Transverse colon (tissue), 4 donors: ENCODE results near the gene ST3GAL2. TPM values are rescaled to one million over a fixed set of nuclear protein-coding genes. Genes with fewer than 3 reads are reported as not detected.

Experiments used
- DNase-seq: peaks from one replicate; pipeline ENCODE4 v3.0.0-alpha.2; 2019
- H3K27ac ChIP-seq, 4 donors: fragments of 200-600 bp; sonication (generic); 2 replicates each; pipeline ENCODE4 v1.5.1; 2016 to 2018; ENCODE audit warnings: inconsistent platforms in 4 of 4
- H3K27me3 ChIP-seq: fragments of 200-600 bp; sonication (generic); 2 replicates; pipeline ENCODE4 v1.5.1; 2017; ENCODE audit warnings: inconsistent platforms
- H3K36me3 ChIP-seq, 4 donors: fragments of 200-600 bp; sonication (generic); 2 replicates each; pipeline ENCODE4 v1.5.1; 2017 to 2019; ENCODE audit warnings: inconsistent platforms in 4 of 4
- H3K4me1 ChIP-seq, 4 donors: fragments of 200-600 bp; sonication (generic); 2 replicates each; pipeline ENCODE4 v1.5.1; 2017 to 2020; ENCODE audit warnings: inconsistent platforms in 4 of 4
- H3K4me3 ChIP-seq, 4 donors: fragments of 200-600 bp; sonication (generic); 1 replicate in 1 of 4; 2 replicates in 3 of 4; pipeline versions ENCODE4 v1.5.1 to v1.6.1; 2017 to 2019; ENCODE audit warnings: inconsistent platforms in 4 of 4
- H3K9me3 ChIP-seq, 2 donors: fragments of 200-600 bp; sonication (generic); 2 replicates each; pipeline ENCODE4 v1.5.1; 2017 to 2019; ENCODE audit warnings: inconsistent platforms in 2 of 2
- CTCF ChIP-seq, 5 experiments: fragments of 200-600 bp in 3 of 5; fragments of 450-650 bp in 2 of 5; sonication (generic) in 3 of 5; IDR thresholded peaks; 1 replicate in 2 of 5; 2 replicates in 3 of 5; pipeline ENCODE4 v1.5.1; 2016 to 2017; ENCODE audit warnings: antibody characterized with exemption in 5 of 5, inconsistent platforms in 3 of 5, mild to moderate bottlenecking in 2 of 5, moderate library complexity in 1 of 5
- EP300 ChIP-seq: sonication (generic); formaldehyde crosslinking; IDR thresholded peaks from one replicate; pipeline ENCODE4 v1.6.1; 2017; ENCODE audit warnings: antibody characterized with exemption, low read depth
- POLR2A ChIP-seq: fragments of 450-650 bp; IDR thresholded peaks from one replicate; pipeline ENCODE4 v1.6.1; 2016; ENCODE audit warnings: antibody characterized with exemption, mild to moderate bottlenecking, moderate library complexity
- POLR2AphosphoS5 ChIP-seq, 3 donors: sonication (generic); formaldehyde crosslinking; IDR thresholded peaks; one replicate each; pipeline ENCODE4 v1.6.1; 2016; ENCODE audit warnings: antibody characterized with exemption in 3 of 3
- WGBS, 2 donors: methylation state at CpG; one replicate each; pipeline ENCODE4 v1.1.5; 2018; ENCODE audit warnings: low coverage in 1 of 2; 5-methylcytosine and 5-hydroxymethylcytosine counted together
- in situ Hi-C, 4 donors: fragments of 200-750 bp; cut with MboI; loops; one replicate each; pipeline versions ENCODE4 v1.15.0 to v1.15.1; 2017; ENCODE audit warnings: low sequenced_read_pairs in 3 of 4, low pct_ligation_motif_present in 1 of 4, low pct_unique_long_range_greater_than_20kb in 1 of 4
- intact Hi-C: fragments of 100-400 bp; cut with DNase I; formaldehyde crosslinking; loops from one replicate; pipeline ENCODE4 v1.15.1; 2023; ENCODE audit warnings: low total_unique reads
- total RNA-seq, 4 donors: library from RNA; depleted of rRNA; stranded (reverse); fragments of >200 nt; gene quantifications; one replicate each; pipeline ENCODE4 v1.1.0, GENCODE V29; 2016

ST3GAL2 gene
- total RNA-seq, 4 donors from 2014 or later, result 2.6 to 16.5 (median 8.5) TPM

GRCh38 chr16:70402916-70403659 is 35.8 kb downstream of the ST3GAL2 start:
- Histone ChIP-seq H3K9me3 (no peaks in the 10 kb centered on the region), H3K4me1 (peaks cover 0 to 8% (median 5%) of the 10 kb centered on the region in 4 donors), H3K27me3 (no peaks in the 10 kb centered on the region), H3K27ac (no peak overlapping the region), H3K36me3 (no peaks in the 10 kb centered on the region), H3K4me3 (no peak overlapping the region)
- in situ Hi-C loops (loop anchor here in 2 of 4 donors (10.0 kb wide), 2 partner anchors 52 to 62 kb away; partner anchors contain the start of gene FCSK (in 1 of the 2)), intact Hi-C loops (no loop called here)
- no peak for TF ChIP-seq EP300
- TF ChIP-seq POLR2A, result no peak
- no peak for TF ChIP-seq POLR2AphosphoS5 (IDR thresholded peaks at IDR 0.05)
- no peak for TF ChIP-seq CTCF (IDR thresholded peaks at IDR 0.05)
- no peak for DNase-seq
- 90 to 92% methylated on average over 5 to 11 of the region's 11 CpGs for WGBS, 2 donors

GRCh38 chr16:70399951-70400350 is 38.9 kb downstream of the ST3GAL2 start:
- Histone ChIP-seq H3K27me3 (no peaks in the 10 kb centered on the region), H3K4me3 (no peak overlapping the region), H3K27ac (no peak overlapping the region), H3K4me1 (peaks cover 1 to 15% (median 7%) of the 10 kb centered on the region in 4 donors), H3K36me3 (no peaks in the 10 kb centered on the region), H3K9me3 (no peaks in the 10 kb centered on the region)
- no peak for DNase-seq
- in situ Hi-C loops, result loop anchor here in 3 of 4 donors (10.0 kb wide), 3 partner anchors 45 to 65 kb away; partner anchors contain the start of gene FCSK (in 1 of the 3)
- intact Hi-C loops, result no loop called here
- TF ChIP-seq POLR2AphosphoS5 (IDR thresholded peaks at IDR 0.05) (no peak), CTCF (IDR thresholded peaks at IDR 0.05) (no peak), POLR2A (no peak), EP300 (no peak)
- 70 to 96% methylated on average over 2 to 10 of the region's 10 CpGs for WGBS, 2 donors

- no peak for DNase-seq
- Histone ChIP-seq H3K27me3 (no peaks in the 10 kb centered on the region), H3K9me3 (no peaks in the 10 kb centered on the region), H3K27ac (no peak overlapping the region), H3K4me3 (no peak overlapping the region), H3K4me1 (peaks cover 0 to 11% (median 5%) of the 10 kb centered on the region in 4 donors), H3K36me3 (no peaks in the 10 kb centered on the region)
- 98% methylated on average over 7 of the region's 8 CpGs; no CpG with 5 or more reads in 1 of the 2 donors for WGBS, 2 donors
- in situ Hi-C loops (loop anchor here in 1 of 4 donors (10.0 kb wide), 1 partner anchor 45 kb away; no protein-coding TSS in a partner anchor), intact Hi-C loops (no loop called here)
- TF ChIP-seq CTCF (IDR thresholded peaks at IDR 0.05) (no peak), EP300 (no peak), POLR2A (no peak), POLR2AphosphoS5 (IDR thresholded peaks at IDR 0.05) (no peak)
Measured at GRCh38 chr16:70399381-70399780, 39.5 kb downstream of the ST3GAL2 start.

- H3K9me3 ChIP-seq, result no peaks in the 10 kb centered on the region
- no peaks in the 10 kb centered on the region for H3K27me3 ChIP-seq
- no peak overlapping the region for H3K27ac ChIP-seq
- intact Hi-C loops (no loop called here), in situ Hi-C loops (loop anchor here in 1 of 4 donors (10.0 kb wide), 1 partner anchor 47 kb away; no protein-coding TSS in a partner anchor)
- H3K4me3 ChIP-seq, result no peak overlapping the region
- no peaks in the 10 kb centered on the region for H3K36me3 ChIP-seq
- DNase-seq, result no peak
- whole genome bisulfite sequencing, 2 donors, result 92% methylated on average over 23 of the region's 30 CpGs; no CpG with 5 or more reads in 1 of the 2 donors
- peaks cover 0 to 11% (median 3%) of the 10 kb centered on the region in 4 donors for H3K4me1 ChIP-seq
- TF ChIP-seq POLR2A (no peak), POLR2AphosphoS5 (IDR thresholded peaks at IDR 0.05) (no peak), CTCF (IDR thresholded peaks at IDR 0.05) (no peak), EP300 (no peak)
Measured at GRCh38 chr16:70398177-70398743, 40.6 kb downstream of the ST3GAL2 start.
